ENCODE results near the gene FCRLB. TPM values are rescaled to one million over a fixed set of nuclear protein-coding genes. Genes with fewer than 3 reads are reported as not detected.

The FCRLB gene
- total and polyA plus RNA-seq, 2 experiments from 2014 or later, result 0.37 to 0.56 TPM

GRCh38 chr1:161706482-161707347 is 14.6 kb upstream of the FCRLB start, which contains the start of gene FCRLA:
TSS of gene FCRLA (plus strand) at chr1:161707229. CDS start at chr1:161707265, 36 bp downstream.
- Histone ChIP-seq H3K27ac (ENCODE audit: low read depth) (no peak within 1 kb of the TSS), H3F3A (replicated peaks; ENCODE audit: low read depth) (no peaks in the 10 kb centered on the region), H3K79me2 (replicated peaks; ENCODE audit: insufficient read depth) (no peaks in the 10 kb centered on the region), H3K27me3 (ENCODE audit: insufficient read depth) (no peaks in the 10 kb centered on the region), H3K4me2 (no peak within 1 kb of the TSS), H3K9me2 (ENCODE audit: insufficient read depth) (peaks cover 4% of the 10 kb centered on the region; the same call in 1 of the 2 replicates), H3K4me3 (no peak within 1 kb of the TSS), H3K36me3 (ENCODE audit: insufficient read depth) (no peaks in the 10 kb centered on the region), H3K4me1 (ENCODE audit: insufficient read depth) (no peaks in the 10 kb centered on the region), H2AFZ (no peak within 1 kb of the TSS), H4K20me1 (replicated peaks; ENCODE audit: insufficient read depth) (no peaks in the 10 kb centered on the region)
- Mint-ChIP-seq H3K36me3 (ENCODE audit: low read depth) (no peaks in the 10 kb centered on the region), H3K27ac (no peak within 1 kb of the TSS), H3K9me3 (no peaks in the 10 kb centered on the region), H3K4me3 (no peak within 1 kb of the TSS), H3K27me3 (ENCODE audit: insufficient read depth, low read depth, poor library complexity) (peaks cover under 1% of the 10 kb centered on the region), H3K4me1 (peaks cover 18% of the 10 kb centered on the region)
- TF ChIP-seq STAT1 (IDR thresholded peaks at IDR 0.05; ENCODE audit: unreplicated experiment), result no peak
- no peak for TF ChIP-seq ZNF462 (CRISPR knock-in tag; IDR thresholded peaks at IDR 0.05)
- TF ChIP-seq CTCF (conservative IDR thresholded peaks at IDR 0.05; ENCODE audit: low read depth in 2 of 2), result no peak
- TF ChIP-seq ETS1 (IDR thresholded peaks at IDR 0.05), result no peak
- no peak for TF ChIP-seq ZNF331 (CRISPR knock-in tag; IDR thresholded peaks at IDR 0.05; ENCODE audit: low read depth)
- TF ChIP-seq REST (IDR thresholded peaks at IDR 0.05; ENCODE audit: unreplicated experiment), result no peak
- TF ChIP-seq JUNB (IDR thresholded peaks at IDR 0.05; ENCODE audit: unreplicated experiment), result no peak
- no peak for TF ChIP-seq ZNF114 (CRISPR knock-in tag; IDR thresholded peaks at IDR 0.05)
- TF ChIP-seq CREB1 (CRISPR knock-in tag; IDR thresholded peaks at IDR 0.05; ENCODE audit: low read depth), result no peak
- no peak for TF ChIP-seq POLR2AphosphoS5 (IDR thresholded peaks at IDR 0.05; ENCODE audit: low read depth)
- no peak for TF ChIP-seq NANOG (IDR thresholded peaks at IDR 0.05; ENCODE audit: borderline replicate concordance)
- no peak for TF ChIP-seq EZH2 (IDR thresholded peaks at IDR 0.05; ENCODE audit: low read depth, unreplicated experiment)
- DNase-seq (ENCODE audit: low spot score), result no peak
- ATAC-seq, result no peak

Data from GM23338 (cell line).